Coronary artery (tissue), 2 donors: ENCODE measurements around the gene OR51T1.

Experiments used
- DNase-seq: peaks from one replicate; pipeline ENCODE4 v3.0.0-alpha.2; 2017; ENCODE audit warnings: low spot score
- H3K27ac ChIP-seq, 2 donors: fragments of 200-600 bp; sonication (generic); one replicate each; pipeline ENCODE4 v1.5.1; 2016 to 2019
- H3K4me3 ChIP-seq: fragments of 200-600 bp; sonication (generic); 2 replicates; pipeline ENCODE4 v1.5.1; 2016; ENCODE audit warnings: mild to moderate bottlenecking, moderate library complexity
- TF ChIP-seq, protein P1 (sequence below): fragments of 200-600 bp; sonication (generic); IDR thresholded peaks from one replicate; pipeline ENCODE4 v1.5.1; 2019; ENCODE audit warnings: antibody characterized with exemption

The OR51T1 gene

GRCh38 chr11:4891996-4892640 lies 10.4 kb downstream of the OR51T1 start:
- TF ChIP-seq, protein P1, sequence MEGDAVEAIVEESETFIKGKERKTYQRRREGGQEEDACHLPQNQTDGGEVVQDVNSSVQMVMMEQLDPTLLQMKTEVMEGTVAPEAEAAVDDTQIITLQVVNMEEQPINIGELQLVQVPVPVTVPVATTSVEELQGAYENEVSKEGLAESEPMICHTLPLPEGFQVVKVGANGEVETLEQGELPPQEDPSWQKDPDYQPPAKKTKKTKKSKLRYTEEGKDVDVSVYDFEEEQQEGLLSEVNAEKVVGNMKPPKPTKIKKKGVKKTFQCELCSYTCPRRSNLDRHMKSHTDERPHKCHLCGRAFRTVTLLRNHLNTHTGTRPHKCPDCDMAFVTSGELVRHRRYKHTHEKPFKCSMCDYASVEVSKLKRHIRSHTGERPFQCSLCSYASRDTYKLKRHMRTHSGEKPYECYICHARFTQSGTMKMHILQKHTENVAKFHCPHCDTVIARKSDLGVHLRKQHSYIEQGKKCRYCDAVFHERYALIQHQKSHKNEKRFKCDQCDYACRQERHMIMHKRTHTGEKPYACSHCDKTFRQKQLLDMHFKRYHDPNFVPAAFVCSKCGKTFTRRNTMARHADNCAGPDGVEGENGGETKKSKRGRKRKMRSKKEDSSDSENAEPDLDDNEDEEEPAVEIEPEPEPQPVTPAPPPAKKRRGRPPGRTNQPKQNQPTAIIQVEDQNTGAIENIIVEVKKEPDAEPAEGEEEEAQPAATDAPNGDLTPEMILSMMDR, result no peak
- no peak for DNase-seq
- Histone ChIP-seq H3K4me3 (no peak overlapping the region), H3K27ac (no peak overlapping the region)

- Histone ChIP-seq H3K4me3 (no peak within 1 kb of the TSS), H3K27ac (no peak within 1 kb of the TSS)
- no peak for DNase-seq
- TF ChIP-seq, protein P1, result no peak
These were observed 21.8 kb downstream of the OR51T1 start, which contains the start of gene OR51A7 for GRCh38 chr11:4903484-4903883. Gene OR51A7 (plus strand): TSS chr11:4903783. CDS start chr11:4907370, 3,587 bp downstream.

DNA sequence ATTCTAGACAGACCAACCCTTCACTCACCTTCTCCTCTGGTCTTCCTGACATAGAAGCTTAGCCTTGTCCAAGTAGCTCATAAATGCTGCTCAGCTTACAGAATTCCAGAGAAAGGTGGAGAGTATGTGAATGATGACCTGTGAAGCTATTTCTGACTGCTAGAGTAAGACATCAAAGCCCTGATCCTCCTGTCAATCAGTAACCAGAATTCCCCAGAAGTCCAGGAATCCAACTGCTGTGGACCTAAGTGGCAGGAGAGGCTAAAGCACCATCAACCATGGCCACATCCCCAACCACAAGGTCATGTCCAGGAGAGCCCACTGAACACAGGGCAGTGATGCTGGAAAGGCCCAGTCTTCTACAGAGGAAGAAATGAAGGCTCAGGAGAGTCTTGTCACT lies 34.9 kb downstream of the OR51T1 start:
- no peak for DNase-seq
- TF ChIP-seq, protein P1, result no peak
- Histone ChIP-seq H3K4me3 (no peak overlapping the region), H3K27ac (no peak overlapping the region)

- Histone ChIP-seq H3K4me3 (no peak within 1 kb of the TSS), H3K27ac (no peak within 1 kb of the TSS)
- TF ChIP-seq, protein P1, result no peak
- no peak for DNase-seq
These were observed 37.5 kb downstream of the OR51T1 start, which contains the start of gene OR51G2 for GRCh38 chr11:4919250-4919649. Gene OR51G2 (minus strand): TSS chr11:4919350. CDS start chr11:4915663, 3,687 bp downstream.

DNA sequence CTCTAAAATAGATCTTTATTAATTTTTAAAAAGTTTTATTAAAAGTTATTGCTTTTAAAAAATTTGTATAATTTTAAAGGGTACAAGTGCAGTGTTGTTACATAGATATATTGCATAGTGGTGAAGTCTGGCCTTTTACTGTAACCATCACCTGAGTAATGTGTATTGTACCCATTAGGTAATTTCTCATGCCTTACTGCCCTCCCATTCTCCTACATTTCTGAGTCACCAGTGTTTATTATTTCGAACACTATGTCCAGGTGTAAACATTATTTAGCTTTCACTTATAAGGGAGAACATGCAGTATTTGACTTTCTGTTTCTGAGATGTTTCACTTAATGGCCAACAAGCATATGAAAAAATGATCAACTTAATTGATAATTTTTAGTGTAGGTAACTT lies 40.1 kb downstream of the OR51T1 start:
- TF ChIP-seq, protein P1, result no peak
- no peak for DNase-seq

GRCh38 chr11:4922304-4922703 lies 40.6 kb downstream of the OR51T1 start:
- TF ChIP-seq, protein P1, result no peak
- no peak for DNase-seq
- H3K27ac ChIP-seq, result no peak overlapping the region
- H3K4me3 ChIP-seq, result no peak overlapping the region

More for the DNA sequence above, 40.1 kb downstream of the OR51T1 start:
- H3K27ac ChIP-seq, result no peak overlapping the region
- H3K4me3 ChIP-seq, result no peak overlapping the region

GRCh38 chr11:4924239-4924638 lies 42.5 kb downstream of the OR51T1 start, which contains the start of gene OR51G1:
Gene OR51G1 (minus strand): TSS chr11:4924339. CDS start chr11:4924339, 0 bp downstream.
- TF ChIP-seq, protein P1, result no peak
- Histone ChIP-seq H3K27ac (no peak within 1 kb of the TSS), H3K4me3 (no peak within 1 kb of the TSS)
- DNase-seq, result no peak
